ENCODE results near the gene ENTPD5.
"Not testable (repeated sequence)": the region's sequence is repeated elsewhere in the genome, so short reads cannot be mapped to it uniquely, and the experiment has no call there.

The ENTPD5 gene

GRCh38 chr14:74018586-74019407 lies at the start of gene ENTPD5, which contains the start of gene BBOF1:
TSS of gene ENTPD5 (minus strand) at chr14:74019288. CDS start at chr14:73988102, 31,186 bp downstream.
TSS of gene BBOF1 (plus strand) at chr14:74019349. CDS start at chr14:74019479, 130 bp downstream.
- peak; percentile 86 for DNase-seq

GRCh38 chr14:74065746-74066575 lies 46.9 kb upstream of the ENTPD5 start:
- DNase-seq = no peak

- no peak for DNase-seq
Observed at GRCh38 chr14:74064883-74065282, 45.8 kb upstream of the ENTPD5 start.

- DNase-seq = no peak
Observed at GRCh38 chr14:74064426-74064825, 45.3 kb upstream of the ENTPD5 start.

GRCh38 chr14:74062809-74063150 lies 43.7 kb upstream of the ENTPD5 start:
- DNase-seq = no peak

GRCh38 chr14:74049876-74050495 lies 30.9 kb upstream of the ENTPD5 start:
- DNase-seq = no peak

GRCh38 chr14:74048281-74048680 lies 29.2 kb upstream of the ENTPD5 start:
- DNase-seq = no peak

GRCh38 chr14:74045522-74045921 lies 26.4 kb upstream of the ENTPD5 start:
- no peak for DNase-seq

- DNase-seq = no peak
Observed at GRCh38 chr14:74042296-74042695, 23.2 kb upstream of the ENTPD5 start.

GRCh38 chr14:74038020-74038859 lies 19.2 kb upstream of the ENTPD5 start:
- DNase-seq = no peak

GRCh38 chr14:74035556-74035955 lies 16.5 kb upstream of the ENTPD5 start:
- no peak for DNase-seq

GRCh38 chr14:74034572-74034971 lies 15.5 kb upstream of the ENTPD5 start:
- DNase-seq = no peak

GRCh38 chr14:74029136-74029535 lies 10.0 kb upstream of the ENTPD5 start:
- DNase-seq = no peak

- no peak for DNase-seq
Observed at GRCh38 chr14:74022346-74022745, 3.3 kb upstream of the ENTPD5 start.

- DNase-seq = no peak
Observed at GRCh38 chr14:74019408-74020137, 485 bp upstream of the ENTPD5 start.

GRCh38 chr14:74018174-74018585 lies 908 bp downstream of the ENTPD5 start:
- no peak for DNase-seq

- DNase-seq = no peak
Observed at GRCh38 chr14:74015963-74016362, 3.1 kb downstream of the ENTPD5 start.

GRCh38 chr14:74015176-74015575 lies 3.9 kb downstream of the ENTPD5 start:
- no peak for DNase-seq

GRCh38 chr14:74014299-74014698 lies 4.8 kb downstream of the ENTPD5 start:
- no peak for DNase-seq

GRCh38 chr14:74008843-74009499 lies 10.1 kb downstream of the ENTPD5 start:
- DNase-seq = no peak

- not testable (repeated sequence) for DNase-seq
Observed at GRCh38 chr14:74005664-74006063, 13.4 kb downstream of the ENTPD5 start.
